HG03196 (cell line): ENCODE data around the gene C16orf46.
A peak's percentile ranks its signal among the peaks of the same experiment; 100 is the strongest.
"Not testable (repeated sequence)": the region's sequence is repeated elsewhere in the genome, so short reads cannot be mapped to it uniquely, and the experiment has no call there.

Experiments
- ATAC-seq: cut with Tn5 transposase; IDR thresholded peaks from one replicate; pipeline ENCODE4 v1.9.1; 2021; ENCODE audit not compliant: unreplicated experiment

Gene C16orf46, protein sequence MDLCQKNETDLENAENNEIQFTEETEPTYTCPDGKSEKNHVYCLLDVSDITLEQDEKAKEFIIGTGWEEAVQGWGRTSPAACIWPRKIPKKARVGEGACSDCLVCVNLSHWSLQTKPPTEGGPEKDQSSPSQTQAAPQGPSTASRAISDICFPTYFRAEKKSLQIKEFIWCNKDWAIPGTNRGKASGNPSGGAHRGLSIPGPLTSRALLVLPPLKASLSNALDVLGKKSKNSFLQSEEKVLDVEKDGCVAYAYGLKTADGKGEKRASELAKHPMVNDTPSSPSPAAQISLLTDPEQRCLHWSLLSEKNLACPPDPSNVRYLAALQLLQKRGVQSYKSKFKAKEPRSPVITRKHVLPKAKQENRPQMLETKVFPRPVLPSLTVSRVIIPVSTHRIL

DNA sequence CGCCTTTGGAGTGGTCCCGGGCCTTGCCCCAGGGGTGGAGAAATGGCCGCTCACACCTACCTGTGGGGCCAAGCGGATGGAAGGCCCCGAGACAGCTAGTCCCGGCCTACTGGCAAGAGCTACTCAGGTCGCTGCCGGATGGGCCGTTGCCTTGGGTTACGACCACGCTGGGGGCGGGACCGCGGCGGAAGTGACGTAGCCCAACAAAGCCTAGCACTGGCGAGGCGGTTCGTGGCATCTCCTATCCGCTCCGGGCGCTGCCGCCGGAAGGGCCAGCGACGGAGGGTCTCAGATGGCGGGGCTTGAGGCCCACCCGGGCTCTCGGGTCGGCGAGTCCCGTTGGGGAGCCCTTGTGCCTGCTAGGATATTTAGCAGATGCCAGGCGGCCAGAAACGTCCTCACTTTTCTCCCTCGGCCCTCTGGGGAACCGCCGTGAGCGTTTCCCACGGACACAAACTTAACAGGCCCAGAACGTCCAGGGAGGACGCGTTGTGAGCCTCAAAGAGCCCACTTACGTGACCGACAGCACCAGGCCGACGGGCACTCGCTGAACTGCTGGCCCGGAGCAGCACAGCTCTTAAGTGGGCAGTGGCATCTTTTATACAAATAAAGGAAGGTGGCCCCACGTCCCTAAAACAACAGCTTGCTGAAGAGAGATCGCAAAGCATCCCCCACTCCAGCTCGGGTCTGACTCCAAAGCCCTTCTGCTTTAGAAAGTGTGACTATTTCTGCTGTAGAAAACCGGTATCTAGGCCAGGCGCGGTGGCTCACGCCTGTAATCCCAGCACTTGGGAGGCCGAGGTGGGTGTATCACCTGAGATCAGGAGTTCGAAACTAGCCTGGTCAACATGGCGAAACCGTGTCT is at the start of gene C16orf46:
Gene C16orf46 (minus strand): TSS at position 163 of the 865 bp plus-strand sequence. CDS start 13,283 bp downstream, outside the sequence.
- ATAC-seq = peak; percentile 96

DNA sequence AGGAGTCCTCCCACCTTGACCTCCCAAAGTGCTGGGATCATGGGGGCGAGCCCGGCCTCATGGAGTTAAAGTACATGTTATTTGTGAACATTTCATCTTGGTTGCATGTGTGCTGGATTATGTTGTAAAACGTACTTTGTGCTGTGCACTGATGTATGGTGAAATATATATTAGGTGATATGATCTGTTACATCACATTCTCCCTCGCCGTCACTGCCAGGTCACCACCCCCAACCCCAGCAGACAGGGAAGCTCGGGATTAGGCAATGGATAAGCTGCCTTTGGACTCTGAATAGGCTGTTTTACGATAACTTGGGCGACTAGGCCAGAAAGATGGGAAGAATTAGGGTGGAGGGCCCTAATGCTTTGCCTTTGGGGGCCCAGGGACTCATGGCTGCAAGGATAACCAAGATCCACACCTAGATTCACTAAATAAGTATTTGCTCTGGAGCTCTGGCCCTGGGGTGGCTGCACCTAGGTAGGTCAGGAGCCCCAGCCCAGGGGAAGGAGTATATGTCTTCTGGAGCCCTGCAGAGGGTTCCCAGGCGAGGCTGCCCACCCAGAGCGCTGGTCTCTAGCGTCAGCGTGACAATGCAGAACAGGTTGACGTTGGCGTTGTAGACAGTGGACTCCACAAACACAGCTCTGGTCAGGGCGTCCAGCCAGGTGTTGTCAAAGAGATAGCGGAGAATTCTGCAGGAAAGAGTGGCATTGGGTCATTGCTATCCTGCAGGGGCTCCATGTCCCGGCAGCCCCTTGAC is 46.2 kb upstream of the C16orf46 start:
- no peak for ATAC-seq

DNA sequence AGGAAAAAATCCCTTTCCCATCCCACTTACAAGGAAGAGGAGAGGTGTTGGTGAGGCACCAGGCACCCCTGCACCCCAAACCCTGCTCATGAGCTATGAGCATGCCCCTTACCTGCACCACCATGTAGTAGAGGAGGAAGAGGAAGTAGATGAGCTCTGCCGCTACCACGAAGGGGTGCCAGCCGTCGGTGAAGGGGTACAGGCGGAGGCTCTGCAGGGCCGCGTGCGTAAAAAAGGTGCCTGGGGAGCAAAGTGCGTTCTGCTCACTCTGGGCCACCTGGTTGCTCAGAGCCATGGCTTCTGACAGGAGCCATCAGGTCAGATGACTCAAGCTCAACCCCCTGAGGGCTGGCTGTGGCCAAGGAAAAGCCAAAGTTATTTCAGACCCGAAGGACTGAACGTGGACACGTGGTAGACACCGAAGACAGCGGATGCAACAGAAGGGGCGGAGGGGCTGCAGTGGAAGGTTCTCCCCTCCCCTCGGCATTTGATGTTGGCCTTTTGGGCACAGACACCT is 44.5 kb upstream of the C16orf46 start:
- no peak for ATAC-seq

DNA sequence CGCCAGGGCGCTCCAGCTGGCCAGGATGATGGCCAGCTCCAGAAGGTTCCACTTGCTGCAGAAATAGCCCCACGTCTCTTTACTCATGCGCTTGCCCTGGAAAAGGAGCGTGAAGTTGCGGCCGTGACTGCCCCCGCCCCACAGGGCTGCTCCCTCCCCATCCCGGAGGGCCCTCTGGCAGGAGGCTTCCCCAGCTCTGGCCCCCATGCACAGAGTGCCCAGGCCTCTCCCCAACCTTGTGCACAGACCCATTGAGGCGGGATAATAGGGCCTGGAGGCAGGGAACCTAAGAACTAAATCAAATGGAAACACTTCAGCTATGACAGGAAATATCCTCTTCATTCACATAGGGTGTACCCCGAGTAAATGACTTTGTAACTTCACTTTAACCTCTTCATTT is 40.4 kb upstream of the C16orf46 start:
- no peak for ATAC-seq

DNA sequence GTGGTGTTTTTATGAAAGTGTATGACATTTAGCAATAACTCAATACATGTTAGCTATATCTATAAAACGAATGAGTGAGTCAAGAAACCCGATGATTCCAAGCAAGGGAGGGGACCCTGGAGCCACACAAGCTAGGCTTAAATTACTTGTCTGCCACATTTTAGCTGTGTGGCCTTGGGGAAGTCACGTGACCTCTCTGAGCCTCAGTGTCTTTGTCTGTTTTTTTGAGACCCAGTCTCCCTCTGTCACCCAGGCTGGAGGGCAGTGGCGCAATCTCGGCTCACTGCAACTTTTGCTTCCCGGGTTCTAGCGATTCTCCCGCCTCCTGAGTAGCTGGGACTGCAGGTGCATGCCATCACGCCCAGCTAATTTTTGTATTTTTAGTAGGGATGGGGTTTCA is 39.2 kb upstream of the C16orf46 start:
- ATAC-seq = no peak

DNA sequence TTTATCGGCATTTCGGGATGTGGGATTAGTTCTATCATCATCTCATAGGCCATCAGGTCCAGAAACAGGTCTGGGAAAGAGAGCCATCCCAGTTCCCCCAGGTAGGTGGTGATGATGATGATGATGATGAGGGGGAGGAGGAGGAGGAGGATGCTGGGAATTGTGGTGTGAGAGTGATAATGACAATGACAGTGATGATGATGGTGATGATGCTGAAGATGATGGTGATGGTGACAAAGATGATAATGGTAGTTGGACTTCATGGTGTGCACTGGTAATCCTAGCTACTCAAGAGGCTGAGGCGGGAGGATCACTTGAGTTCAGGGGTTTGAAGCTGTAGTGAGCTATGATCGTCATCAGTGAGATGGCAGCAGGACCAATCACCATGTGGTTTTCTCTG is 35.4 kb upstream of the C16orf46 start:
- ATAC-seq = no peak

DNA sequence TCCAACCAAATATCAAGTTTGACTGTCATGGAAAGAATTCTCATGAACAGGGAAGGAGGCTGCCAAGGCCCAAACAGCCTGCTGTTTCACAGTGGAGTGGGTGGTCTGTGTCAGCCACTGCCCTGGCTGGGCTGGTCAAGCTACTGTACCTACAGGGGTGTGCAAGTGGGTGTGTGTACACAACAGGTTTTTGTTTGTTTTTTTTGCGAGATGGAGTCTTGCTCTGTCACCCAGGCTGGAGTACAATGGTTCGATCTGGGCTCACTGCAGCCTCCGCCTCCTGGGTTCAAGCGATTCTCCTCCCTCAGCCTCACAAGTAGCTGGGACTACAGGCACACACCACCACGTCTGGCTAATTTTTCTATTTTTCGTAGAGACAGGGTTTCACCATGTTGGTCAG is 32.2 kb upstream of the C16orf46 start:
- not testable (repeated sequence) for ATAC-seq

DNA sequence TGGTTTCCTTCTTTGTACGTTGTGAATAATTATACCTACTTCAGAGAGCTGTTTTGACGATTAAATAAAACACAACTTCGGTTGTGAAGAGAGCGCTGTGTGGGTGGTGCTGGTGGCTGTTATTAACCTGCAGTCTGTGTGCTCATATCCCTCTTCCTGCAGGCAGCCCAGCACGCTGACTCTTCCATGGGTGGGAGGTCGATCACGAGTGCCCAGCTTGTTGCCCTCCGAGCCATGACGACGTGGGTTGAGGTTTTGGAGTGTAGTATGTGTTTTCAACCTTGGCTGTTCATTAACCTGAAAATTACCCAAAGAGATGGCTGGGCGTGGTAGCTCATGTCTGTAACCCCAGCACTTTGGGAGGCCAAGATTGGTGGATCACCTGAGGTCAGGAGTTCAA is 30.5 kb upstream of the C16orf46 start:
- ATAC-seq = no peak

DNA sequence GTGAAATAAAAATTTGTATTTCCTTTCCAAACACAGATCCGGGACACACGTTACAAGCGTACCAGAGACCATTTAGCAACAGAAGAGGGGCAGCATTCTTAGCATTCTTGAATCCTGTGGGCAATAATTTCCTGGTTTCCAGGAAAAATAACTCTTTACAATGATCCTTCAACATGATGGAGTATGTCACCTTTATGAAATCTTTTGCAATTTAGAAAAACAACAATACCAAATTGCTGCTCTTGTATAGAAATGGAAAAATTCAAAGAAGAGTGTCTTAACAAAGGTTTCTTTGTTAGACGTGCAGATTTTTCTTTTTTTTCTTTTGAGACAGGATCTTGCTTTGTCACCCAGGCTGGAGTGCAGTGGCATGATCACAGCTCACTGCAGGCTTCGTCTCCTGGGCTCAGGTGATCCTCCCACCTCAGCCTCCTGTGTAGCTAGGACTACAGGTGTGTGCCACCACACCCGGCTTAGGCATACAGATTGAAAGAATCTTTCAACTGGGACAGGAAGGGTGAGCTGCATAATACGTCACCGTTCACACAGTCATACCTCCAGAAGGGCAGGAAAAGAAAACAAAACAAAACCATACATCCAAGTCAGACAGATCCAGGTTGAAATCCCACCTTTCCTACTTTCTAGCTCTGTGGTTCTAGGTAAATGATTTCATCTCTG is 29.9 kb upstream of the C16orf46 start:
- no peak for ATAC-seq

DNA sequence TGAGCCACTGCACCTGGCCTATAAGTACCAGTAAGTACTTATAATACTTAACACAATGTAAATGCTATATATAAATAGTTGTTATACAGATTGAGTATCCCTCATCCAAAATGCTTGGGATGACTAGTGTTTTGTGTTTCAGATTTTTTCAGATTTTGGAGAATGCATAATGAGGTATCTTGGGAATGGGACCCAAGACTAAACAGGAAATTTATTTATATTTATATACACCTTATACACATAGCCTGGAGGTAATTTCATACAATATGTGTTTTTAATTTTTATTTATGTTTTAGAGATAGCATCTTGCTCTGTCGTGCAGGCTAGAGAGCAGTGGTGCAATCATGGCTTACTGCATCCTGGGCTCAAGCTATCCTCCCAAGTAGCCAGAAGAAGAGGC is 28.9 kb upstream of the C16orf46 start:
- no peak for ATAC-seq

DNA sequence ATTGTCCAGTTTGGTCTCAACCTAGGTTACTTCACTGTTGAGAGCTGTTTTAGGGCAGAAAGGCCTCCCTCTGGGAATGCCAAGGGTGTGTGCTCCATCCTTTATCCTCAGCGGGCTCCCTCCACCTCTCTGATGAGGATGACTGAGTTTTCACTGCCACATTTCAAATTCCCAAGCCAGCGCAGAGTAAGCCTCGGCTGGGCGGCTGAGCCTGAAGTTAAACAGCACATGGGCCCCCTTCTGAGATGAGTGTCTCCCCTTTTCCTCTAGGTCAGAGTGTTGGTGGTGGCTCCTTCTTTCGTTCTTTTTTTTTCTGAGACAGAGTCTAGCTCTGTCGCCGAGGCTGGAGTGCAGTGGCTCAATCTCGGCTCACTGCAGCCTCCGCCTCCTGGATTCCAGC is 24.7 kb upstream of the C16orf46 start:
- ATAC-seq = no peak

DNA sequence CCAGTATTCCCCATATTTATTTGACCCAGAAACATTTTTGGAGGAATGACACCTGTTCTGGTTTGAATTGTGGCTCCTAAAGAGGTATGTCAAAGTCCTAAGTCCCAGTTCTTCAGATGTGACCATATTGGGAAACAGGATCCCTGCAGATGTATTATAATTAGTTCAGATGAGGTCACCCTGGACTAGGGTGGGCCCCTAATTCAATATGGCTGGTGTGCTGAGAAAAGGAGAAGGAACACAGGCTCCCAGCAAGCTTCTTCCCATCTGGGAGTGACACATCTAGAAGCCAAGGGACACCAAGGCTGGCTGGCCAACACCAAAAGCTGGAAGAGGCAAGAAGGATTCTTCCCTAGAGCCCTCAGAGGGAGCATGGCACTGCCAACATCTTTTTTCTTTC is 22.9 kb upstream of the C16orf46 start:
- ATAC-seq = no peak

DNA sequence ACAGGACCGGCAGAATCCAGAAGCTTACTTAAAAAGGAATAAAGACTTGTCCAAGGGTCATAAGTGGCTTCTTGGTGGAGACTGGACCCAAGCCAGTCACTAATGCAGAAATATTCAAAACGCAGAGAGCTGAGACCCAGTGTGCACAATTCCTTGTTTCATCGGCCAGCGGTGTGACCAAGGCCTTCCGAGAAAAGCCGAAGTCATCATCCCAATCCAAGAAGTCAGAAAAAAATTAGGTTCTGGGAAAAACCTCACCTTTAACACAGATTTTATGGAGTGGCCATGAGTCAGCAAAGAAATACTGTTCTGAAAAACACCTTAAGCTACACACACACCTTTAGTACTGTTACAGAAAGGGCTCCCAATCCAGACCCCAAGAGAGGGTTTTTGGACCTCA is 20.2 kb upstream of the C16orf46 start:
- ATAC-seq = no peak

DNA sequence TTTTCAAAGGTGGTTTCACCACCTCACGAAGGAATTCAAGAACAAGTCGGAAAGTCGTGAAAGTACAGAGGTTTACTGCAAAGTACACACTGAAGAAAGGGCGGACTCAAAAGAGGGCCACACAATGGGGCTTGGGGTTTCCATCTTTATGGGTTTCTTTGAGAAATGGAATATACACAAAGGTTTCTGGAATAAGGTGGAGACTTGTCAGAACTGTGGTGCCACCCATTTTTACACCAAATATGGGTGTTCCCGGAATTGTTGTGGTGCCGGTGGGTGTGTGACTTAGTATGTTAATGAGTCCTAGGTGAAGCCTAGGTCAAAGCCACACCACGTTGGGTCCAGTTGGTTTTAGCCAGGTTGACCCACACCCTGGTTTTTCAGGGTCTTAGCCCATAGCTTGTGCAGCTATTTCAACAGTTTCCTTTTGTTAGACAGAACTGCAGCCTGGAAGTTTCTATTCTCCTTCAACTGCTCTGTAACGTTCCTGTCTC is 19.7 kb upstream of the C16orf46 start:
- ATAC-seq = no peak

DNA sequence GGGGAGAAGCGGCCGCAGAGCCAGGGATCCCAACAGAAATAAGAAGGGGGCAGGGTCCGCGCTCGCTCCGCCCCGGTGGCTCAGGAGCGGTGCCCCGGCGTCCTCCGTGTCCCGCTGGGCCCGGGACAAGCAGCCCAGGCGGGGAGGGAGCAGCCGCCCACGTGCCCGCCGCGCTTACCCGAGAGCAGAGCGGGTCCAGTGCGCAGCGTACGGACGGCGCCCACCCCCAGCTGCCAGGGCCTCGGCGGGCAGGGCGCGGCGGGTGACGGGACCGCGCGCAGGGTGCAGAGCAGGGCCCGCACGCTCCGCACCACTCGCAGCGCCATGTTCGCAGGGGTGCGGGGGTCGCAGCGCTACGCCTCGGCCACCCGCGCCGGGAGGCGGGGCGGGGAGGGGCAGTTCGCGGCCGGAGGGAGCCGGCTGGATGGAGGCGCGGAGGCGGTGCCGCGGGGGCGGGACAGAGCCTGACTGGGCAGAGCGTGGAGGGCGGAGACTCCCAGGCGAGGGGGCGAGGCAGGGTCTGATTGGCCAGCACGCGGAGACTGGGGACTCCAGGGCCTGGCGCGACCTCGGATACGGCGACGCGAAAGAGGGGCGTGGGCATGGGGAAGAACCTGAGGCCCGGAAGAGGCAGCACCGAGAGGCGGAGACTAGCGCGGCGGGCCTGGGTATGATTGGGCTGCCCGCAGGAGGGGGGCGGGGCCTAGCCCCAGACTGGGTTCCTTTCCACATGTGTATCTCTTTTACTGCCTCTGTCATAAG is 19.1 kb upstream of the C16orf46 start, which contains the start of gene GCSH:
Gene GCSH (minus strand): TSS at position 443 of the 762 bp plus-strand sequence. CDS start 117 bp downstream, at position 326.
- peak; percentile 99 for ATAC-seq

DNA sequence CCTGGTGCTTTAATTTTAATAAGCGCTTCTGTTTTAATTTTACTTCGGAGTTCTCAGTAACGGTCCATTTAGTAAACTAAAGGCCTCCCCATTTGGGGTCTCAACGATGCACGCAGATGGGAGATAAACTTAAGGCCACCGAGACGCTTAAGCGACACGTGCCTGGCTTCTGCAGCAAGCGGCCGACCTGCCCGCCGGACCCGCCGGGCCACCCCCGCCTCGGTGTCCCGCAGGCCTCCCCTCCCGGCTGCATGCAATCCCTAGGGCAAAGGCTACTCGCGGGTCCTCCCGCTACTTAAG is 18.6 kb upstream of the C16orf46 start:
- ATAC-seq = no peak

DNA sequence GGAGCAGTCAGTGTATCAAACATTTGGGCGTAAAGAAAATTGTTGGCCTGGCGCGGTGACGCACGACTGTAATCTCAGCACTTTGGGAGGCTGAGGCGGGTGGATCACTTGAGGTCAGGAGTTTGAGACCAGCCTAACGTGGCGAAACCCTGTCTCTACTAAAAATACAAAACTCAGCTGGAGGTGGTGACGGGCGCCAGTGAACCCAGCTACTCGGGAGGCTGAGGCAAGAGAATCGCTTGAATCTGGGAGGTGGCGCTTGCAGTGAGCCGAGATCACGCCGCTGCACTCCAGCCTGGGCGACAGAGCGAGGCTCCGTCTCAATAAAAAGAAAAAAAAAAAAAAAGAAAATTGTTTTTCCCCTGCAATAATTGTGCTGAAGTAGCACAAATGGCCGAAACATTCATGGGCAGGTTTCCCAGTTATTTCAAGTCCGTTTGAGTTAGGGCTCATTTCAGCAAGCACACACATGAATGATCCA is 17.8 kb upstream of the C16orf46 start:
- no peak for ATAC-seq

DNA sequence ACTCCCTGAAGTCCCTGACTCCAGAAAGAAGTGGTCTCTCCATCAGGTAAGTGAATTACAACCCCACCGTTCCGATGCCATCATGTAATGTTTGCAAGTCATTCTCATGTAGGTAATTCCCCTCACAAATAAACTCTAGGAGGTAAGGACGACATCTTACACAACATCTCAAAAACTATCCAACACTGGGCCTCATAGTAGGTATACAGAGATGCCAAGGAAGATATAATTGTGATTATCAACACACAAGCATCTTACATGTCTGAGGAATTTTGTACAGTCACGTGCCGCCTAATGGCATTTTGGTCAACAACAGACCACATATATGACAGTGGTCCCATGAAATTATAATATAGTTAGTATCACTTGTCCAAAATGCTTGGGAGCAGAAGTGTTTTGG is 11.8 kb upstream of the C16orf46 start:
- no peak for ATAC-seq

DNA sequence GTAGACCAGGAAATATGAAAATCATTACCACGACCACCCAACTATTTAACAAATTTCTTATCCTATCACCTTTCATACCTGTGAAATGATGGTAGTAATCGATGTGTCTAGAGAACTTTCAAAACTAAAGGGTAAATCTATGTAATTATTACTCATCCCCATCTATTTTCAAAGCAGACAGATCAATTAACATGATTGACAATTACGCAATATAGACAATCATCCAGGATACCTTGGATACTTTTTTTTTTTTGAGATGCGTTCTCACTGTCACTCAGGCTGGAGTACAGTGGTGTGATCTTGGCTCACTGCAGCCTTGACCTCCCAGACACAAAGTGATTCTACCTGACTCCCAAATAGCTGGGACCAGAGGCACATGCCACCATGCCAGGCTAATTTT is 4.0 kb upstream of the C16orf46 start:
- no peak for ATAC-seq

DNA sequence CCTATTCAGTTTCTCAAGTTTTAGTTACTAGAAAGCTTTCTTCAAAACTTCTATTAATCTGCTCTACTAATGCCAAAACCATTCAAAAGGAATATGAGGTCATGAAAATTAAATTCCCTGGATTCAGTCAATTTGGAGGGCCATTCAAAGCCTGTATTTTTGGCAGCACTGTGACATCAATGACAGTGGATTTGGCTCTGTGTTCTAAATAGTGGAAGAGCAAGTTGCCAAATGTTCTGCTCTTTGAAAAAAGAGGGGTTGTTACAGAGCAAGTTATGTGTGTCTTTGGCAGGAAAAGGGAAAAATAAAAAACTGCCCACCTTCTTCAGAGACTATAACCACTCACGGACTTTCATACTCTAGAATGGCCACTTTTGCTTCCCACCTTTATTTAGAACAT is 3.2 kb upstream of the C16orf46 start:
- ATAC-seq = no peak
